HG03457 (cell line): ENCODE data around the gene MCFD2.

Experiments
- ATAC-seq: cut with Tn5 transposase; IDR thresholded peaks from one replicate; pipeline ENCODE4 v1.9.1; 2021; ENCODE audit warnings: moderate number of reproducible peaks; ENCODE audit not compliant: unreplicated experiment

The MCFD2 gene

DNA sequence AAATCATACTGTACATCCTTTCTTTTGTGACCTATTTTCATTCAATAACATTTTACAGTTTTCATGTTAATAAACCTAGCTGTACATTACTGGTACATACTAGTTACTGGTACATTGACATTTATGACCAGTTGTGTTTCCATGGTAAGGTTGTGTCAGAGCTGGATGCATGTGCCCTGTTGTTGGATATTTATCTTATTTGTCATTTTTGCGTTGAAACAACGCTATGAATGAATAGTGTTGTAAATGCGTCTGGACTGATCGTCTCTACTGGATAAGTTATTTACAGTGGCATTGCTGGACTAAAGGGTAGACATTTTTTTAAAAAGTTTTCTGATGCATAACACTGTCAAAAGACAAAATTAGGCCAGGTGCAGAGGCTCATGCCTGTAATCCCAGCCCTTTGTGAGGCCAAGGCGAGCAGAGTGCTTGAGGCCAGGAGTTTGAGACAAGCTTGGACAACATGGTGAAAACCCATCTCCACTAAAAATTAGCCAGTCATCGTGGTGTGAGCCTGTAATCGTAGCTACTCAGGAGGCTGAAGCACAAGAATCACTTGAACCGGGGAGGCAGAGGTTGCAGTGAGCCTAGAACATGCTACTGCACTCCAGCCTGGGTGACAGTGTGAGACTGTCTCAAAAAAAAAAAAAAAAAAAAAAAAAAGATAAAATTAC lies 40.2 kb downstream of the MCFD2 start:
- ATAC-seq, result no peak

DNA sequence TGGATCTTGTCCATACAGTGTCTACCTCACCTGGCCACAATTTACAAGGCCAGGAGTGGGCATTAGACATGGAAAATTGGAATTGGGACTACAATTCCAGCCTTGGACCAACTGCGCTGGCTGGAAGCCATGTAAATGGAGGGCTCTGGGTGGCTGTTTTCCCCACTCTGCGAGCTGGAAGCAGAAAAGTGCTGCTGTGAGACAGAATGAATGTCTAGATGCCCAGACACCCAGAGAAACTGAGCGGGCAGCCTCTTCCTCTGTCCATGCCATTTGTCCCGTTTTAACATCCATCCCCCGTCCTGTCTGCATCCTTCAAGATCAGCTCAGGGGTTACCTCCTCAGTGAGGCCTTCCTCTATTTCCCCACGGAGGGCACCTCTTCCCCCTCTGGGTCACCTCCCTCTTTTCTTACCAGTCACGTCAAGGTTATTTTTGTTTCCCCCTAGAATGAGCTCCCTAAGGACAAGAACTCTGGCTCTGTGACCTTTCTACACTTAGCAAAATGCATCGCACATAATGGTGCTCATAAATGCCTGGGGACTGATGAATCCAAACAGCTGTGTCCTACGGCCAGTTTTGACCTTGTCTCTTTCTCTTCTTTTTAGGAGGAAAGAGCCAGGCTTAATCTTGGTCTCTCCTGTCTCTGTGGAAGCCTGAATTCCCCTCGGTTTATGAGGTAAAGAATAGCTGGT lies 41.2 kb downstream of the MCFD2 start:
- no peak for ATAC-seq

GRCh38 chr2:46873604-46874068 lies 42.0 kb downstream of the MCFD2 start:
- no peak for ATAC-seq

- no peak for ATAC-seq
Observed at GRCh38 chr2:46872902-46873603, 42.6 kb downstream of the MCFD2 start.

DNA sequence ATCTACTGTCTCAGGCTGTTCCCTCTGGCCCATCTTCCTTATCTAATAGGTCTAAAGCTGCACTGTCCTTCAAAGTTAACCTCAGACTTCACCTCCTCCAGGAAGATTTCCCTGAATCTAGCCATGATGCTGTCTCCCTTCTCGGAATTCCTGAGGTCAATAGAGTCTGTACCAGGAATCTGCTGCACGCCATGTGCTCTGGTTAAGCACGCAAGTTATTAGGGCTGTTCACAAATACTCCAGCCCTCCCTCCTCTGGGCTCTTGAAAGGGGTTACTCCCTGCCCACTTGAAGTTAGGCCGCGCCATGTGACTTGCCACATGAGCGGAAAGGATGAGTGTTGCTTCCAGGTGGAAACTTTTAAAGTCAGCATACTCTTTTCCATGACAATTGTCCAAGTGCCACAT lies 43.6 kb downstream of the MCFD2 start:
- no peak for ATAC-seq

DNA sequence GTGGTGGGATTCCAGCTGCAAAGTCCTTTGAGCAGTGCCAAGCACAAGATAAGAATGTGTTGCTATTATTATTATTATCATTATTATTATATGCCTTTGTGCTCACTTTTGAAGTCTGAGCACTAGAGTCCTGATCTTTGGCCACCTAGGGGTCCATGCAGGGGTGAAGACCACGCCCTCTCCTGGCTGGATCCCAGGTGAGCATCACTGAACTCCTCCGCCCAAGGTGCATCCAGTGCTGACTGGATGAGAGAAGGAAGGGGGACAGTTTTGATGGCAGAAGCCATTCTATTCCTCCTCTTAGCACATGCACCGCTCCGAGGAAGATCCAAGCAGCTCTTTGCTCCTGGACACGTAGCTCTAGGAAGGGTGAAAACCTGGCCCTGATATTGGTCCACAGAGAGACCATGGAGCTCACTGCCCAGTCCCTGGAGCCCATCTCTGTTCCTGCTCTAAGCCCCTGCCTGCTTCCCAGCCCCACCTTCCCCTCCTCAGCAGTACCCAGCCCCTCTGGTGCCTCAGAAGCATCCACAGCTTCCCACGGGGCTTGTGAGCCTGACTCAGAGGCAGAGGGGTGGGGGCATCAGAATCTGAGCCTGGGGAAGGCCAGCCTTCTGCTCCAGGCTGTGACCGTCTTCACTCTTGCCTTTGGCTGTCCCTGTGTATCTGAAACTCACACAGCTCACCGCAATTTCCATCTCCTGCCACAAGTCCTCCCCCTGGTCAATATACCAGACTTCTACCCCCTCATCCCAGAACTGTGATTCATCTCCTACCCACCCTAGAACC lies 45.4 kb downstream of the MCFD2 start:
- ATAC-seq, result no peak

DNA sequence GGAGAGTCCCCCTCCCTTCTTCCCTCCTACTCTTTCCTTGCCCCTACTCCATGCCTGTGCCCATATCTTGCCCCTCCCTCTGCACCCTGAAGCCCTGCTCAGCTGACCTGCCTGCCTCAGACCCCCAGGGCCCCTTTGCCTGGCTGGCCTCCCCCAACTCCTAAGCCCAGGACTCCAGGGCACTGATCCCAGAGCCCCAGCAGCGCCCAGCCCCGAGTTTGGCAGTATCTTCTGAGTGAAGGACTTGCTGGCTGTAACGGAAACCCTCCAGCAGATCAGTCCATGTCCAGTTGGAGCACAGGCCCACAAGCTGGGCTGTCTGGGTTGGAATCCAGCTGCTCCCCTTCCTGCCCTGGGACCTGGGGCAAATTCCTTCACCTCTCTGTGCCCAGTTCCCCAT lies 46.0 kb downstream of the MCFD2 start:
- no peak for ATAC-seq

DNA sequence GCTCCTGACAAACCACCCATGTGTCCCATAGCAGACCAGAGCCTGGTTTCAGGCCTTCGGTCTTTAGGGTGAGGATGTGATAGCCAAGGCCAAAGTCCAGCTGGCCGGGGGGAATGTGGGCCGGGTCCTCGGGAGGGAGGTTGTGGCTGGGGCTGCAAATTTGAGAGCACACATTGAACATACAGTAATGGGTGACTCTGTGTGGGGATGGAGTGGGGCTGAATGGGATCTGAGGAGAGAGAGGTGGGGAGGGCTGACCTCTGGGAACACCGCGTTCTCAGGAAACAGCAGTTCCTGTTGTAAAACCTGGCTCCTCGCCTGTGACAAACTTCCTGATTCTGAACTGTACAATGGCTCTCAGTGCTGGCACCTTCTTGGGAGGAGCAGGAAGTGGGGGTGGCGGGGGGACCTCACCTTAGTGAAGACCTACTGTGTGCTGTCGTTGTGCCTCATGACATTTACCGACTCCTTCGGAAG lies 48.8 kb downstream of the MCFD2 start:
- no peak for ATAC-seq

- ATAC-seq, result no peak
Observed at GRCh38 chr2:46865181-46865970, 50.2 kb downstream of the MCFD2 start.

DNA sequence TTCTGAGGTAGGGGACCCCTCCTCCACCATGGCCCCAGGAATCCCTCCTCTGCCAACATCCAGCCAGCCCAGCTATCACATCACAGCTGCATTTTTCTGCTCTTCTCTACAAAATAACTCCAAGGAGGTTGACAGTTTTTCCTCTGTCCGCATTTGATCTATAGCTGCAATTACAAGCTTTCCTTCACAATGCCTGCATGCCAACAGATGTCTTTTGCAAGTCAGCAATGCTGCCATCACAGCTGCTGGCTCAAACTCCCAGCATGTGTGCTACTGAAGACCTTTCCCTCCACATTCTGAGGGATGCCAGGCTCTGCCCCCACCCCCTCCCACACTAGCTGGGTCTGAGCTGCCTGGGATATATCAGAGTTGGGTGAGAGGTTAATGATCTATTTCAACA lies 51.7 kb downstream of the MCFD2 start:
- no peak for ATAC-seq

DNA sequence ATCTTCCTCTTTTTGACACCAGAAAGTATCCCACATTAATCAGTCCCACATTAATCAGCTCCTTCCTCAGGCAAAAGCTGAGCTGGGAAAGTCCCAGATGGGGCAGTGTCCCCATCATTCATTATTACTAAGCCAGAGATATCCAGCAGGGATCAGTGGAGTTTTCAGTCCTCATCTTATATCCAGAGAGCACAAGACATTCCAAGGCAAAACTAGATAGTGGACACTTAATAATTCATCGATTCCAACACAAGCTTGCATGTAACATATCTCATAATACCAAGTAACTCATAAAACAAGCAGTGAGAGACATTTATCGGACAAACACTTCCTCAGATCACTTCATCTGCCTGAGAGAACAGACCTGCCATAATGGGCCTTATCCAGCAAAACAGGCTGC lies 53.1 kb downstream of the MCFD2 start:
- no peak for ATAC-seq

DNA sequence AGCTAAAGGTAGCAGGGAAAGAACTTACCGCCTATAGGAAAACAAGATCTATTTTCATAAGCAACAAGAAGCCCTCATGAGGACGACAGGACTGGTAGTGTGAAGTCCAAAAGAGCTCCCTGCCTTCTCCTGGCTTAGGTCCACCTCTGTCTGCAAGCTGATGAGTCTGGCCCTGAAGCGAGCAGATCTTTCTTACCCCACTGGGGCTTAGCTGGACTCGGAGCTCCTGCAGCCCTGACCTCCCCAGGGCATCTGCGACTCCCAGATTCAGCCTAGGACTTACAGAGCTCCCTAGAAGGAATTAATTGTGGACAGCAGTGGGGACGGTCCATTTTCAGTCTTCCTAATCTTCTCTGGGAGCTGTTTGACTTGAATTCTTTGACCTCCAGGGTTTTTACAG lies 53.7 kb downstream of the MCFD2 start:
- no peak for ATAC-seq

DNA sequence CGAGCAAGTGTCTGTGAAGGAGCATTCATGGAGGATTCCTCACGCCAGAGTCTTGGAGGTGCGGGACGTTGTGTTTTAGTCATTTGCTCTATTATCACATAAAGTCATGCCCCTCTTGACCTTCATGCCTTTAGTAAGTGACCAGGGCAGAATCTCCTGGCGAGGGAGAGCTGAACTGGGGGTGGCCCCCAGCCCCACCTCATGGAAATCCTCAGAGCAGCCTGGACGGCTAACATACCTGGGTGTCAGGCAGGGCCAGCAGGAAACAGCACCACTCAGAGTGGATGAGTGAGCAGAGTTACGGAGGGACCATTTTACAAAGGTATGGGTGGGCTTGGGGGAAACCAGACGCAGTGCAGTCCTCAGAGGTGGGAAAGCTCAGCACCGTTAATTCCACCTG lies 56.1 kb downstream of the MCFD2 start:
- ATAC-seq, result no peak

GRCh38 chr2:46858702-46859090 lies 56.9 kb downstream of the MCFD2 start:
- ATAC-seq, result no peak

DNA sequence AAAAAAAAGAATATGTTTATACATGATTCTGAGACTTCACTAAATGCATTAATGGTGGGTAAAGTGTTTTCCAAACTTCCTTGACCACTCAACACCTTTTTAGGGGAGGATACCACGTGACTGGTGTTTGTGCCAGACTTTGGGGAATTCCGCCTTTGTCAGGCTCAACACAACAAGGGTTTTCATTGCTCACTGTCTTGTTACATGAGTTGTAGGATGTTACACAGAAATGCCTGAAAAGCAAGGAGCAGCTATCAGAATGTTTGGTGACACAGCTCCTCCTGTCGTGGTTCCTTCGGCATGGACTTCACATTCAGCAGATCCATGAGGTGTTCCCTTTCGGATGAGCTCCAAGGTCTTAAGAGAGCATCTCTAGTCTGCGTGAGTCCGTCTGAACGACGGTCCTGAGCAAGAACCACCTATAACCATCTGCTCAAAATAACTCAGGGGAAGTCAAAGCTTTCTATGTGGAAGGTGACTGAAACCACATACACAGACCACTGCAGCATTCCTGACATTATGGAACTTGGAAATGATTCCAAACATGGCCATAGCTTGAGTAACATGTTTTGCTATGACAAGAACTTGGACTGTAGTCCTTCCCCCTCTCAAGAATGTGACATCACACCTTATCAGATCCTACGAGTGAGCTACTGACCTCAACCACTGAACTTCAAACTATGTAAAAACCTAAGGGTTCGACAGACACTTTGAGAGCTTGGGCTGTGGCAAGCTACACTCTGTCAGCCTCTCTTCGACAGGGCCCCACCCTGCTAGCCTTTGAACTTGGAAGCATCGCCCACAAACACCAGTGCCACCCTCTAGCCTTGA lies 57.5 kb downstream of the MCFD2 start:
- no peak for ATAC-seq

DNA sequence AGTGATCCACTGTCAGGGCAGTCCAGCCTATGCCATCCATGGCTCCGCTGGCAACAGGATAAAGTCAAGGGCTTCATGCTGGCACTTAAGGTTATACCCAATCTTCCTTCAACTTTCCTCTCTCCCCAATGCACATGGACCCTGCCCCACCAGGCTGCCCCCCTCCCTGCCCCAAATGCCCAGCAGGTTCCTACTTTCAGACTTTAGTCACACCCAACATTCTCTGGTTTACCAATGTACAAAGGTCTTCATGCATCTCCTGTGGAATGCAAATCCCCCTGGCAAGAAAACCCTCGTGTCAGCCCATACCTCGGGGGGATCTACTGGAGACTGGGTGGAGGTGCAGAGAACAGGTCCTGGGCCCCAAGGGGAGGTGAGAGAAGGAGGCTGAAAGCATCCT lies 59.3 kb downstream of the MCFD2 start:
- no peak for ATAC-seq

DNA sequence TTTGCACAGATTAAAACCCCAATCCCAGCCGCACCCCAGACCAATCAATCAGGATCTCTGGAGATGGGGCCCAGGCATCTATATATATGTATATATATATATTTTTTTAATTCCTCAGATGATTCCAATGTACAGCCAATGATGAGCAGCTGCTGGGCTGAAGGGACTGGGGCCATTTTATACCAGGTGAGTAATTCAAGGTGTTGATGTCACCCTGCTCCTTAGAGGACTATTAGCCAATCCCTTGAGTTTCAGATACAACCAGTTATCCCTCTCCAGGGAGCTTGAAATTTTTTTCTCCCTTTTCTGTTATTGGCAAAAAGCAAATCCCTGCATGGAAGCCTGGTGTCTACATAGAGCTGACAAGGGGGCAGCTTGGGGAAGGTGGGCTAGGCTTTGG lies 59.8 kb downstream of the MCFD2 start:
- ATAC-seq, result no peak

GRCh38 chr2:46854260-46854659 lies 61.3 kb downstream of the MCFD2 start:
- ATAC-seq, result no peak

- no peak for ATAC-seq
Observed at GRCh38 chr2:46852598-46852997, 63.0 kb downstream of the MCFD2 start.

DNA sequence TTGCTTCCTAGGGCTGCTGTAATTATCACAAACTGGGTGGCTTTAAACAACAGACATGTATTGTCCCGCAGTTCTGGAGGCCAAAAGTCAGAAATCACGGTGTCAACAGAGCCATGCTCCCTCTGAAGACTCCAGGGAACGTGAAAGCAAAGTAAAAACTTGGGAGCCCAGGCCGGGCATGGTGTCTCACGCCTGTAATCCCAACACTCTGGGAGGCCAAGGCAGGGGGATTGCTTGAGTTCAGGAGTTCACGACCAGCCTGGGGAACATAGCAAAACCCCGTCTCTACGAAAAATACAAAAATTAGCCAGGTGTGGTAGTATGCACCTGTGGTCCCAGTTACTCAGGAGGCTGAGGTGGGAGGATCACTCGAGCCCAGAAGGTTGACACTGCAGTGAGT lies 63.5 kb downstream of the MCFD2 start:
- no peak for ATAC-seq
